T-cell (primary cell): ENCODE measurements around the gene HLA-DQB2. TPM values are rescaled to one million over a fixed set of nuclear protein-coding genes. Genes with fewer than 3 reads are reported as not detected.
"Not testable (repeated sequence)": the region's sequence is repeated elsewhere in the genome, so short reads cannot be mapped to it uniquely, and the experiment has no call there.

Source experiments
- ATAC-seq, 4 experiments: fragments of 200-7000 bp in 3 of 4; fragments of 150-1000 bp in 1 of 4; cut with Tn5 transposase; replicated peaks in 1 of 4; 1 replicate in 3 of 4; 2 replicates in 1 of 4; pipeline ENCODE4 v1.10.0; 2021; ENCODE audit warnings: moderate library complexity in 3 of 4, mild to moderate bottlenecking in 2 of 4, moderate number of reproducible peaks in 1 of 4
- CTCF ChIA-PET, 2 donors: fragments of 300-600 bp; sonication (Branson Sonifier 250); formaldehyde crosslinking; loops; one replicate each; lab custom pipeline; 2022; ENCODE audit warnings: antibody characterized with exemption in 2 of 2; lab: Charles Lee
- POLR2A ChIA-PET, 2 donors: fragments of 300-600 bp; sonication (Branson Sonifier 250); formaldehyde crosslinking; loops; one replicate each; lab custom pipeline; 2022; ENCODE audit warnings: antibody characterized with exemption in 2 of 2; lab: Charles Lee
- DNase-seq, 35 experiments: peaks; one replicate each; pipeline versions ENCODE4 v3.0.0 to v3.0.0-alpha.2; 2013 to 2023
- H3K27ac ChIP-seq: one replicate; pipeline ENCODE4 v1.5.1; 2013; ENCODE audit warnings: low read length
- H3K27me3 ChIP-seq, 2 experiments: replicated peaks in 1 of 2; 1 replicate in 1 of 2; 2 replicates in 1 of 2; pipeline versions ENCODE4 v1.6.1 to v1.7.0; 2013; ENCODE audit warnings: low read length in 1 of 2, mixed read lengths in 1 of 2; ENCODE audit not compliant: control insufficient read depth in 2 of 2, insufficient read depth in 2 of 2; ENCODE audit errors: extremely low read depth in 1 of 2
- H3K36me3 ChIP-seq, 2 donors: 1 replicate in 1 of 2; 2 replicates in 1 of 2; pipeline versions ENCODE4 v1.6.1 to v1.7.0; 2013; ENCODE audit warnings: low read length in 1 of 2; ENCODE audit not compliant: control insufficient read depth in 2 of 2, insufficient read depth in 1 of 2; ENCODE audit errors: extremely low read depth in 1 of 2
- H3K4me1 ChIP-seq, 2 experiments: 1 replicate in 1 of 2; 2 replicates in 1 of 2; pipeline versions ENCODE4 v1.6.1 to v1.7.0; 2013; ENCODE audit warnings: low read length in 2 of 2, mixed read lengths in 1 of 2; ENCODE audit not compliant: insufficient read depth in 2 of 2, control insufficient read depth in 1 of 2; ENCODE audit errors: extremely low read depth in 1 of 2
- H3K4me3 ChIP-seq, 2 donors: 1 replicate in 1 of 2; 2 replicates in 1 of 2; pipeline versions ENCODE4 v1.5.1 to v1.7.0; 2013; ENCODE audit warnings: mild to moderate bottlenecking in 2 of 2, low read length in 1 of 2, moderate library complexity in 1 of 2; ENCODE audit not compliant: control insufficient read depth in 1 of 2; ENCODE audit errors: extremely low read depth in 1 of 2
- H3K9me3 ChIP-seq: 2 replicates; pipeline ENCODE4 v1.7.0; 2013
- H3K27ac Mint-ChIP-seq, 2 donors: one replicate each; pipeline ENCODE4 v1.8.0; 2020 to 2021; ENCODE audit warnings: mild to moderate bottlenecking in 2 of 2, mixed read lengths in 2 of 2
- H3K27me3 Mint-ChIP-seq, 2 donors: one replicate each; pipeline ENCODE4 v1.8.0; 2021 to 2022; ENCODE audit warnings: mixed read lengths in 2 of 2
- H3K36me3 Mint-ChIP-seq: one replicate; pipeline ENCODE4 v1.8.0; 2021; ENCODE audit warnings: mixed read lengths
- H3K4me1 Mint-ChIP-seq, 3 donors: one replicate each; pipeline ENCODE4 v1.8.0; 2020 to 2022; ENCODE audit warnings: mixed read lengths in 3 of 3, mild to moderate bottlenecking in 1 of 3
- H3K4me3 Mint-ChIP-seq, 3 donors: one replicate each; pipeline ENCODE4 v1.8.0; 2020 to 2022; ENCODE audit warnings: mild to moderate bottlenecking in 3 of 3, mixed read lengths in 3 of 3, moderate library complexity in 3 of 3
- H3K9me3 Mint-ChIP-seq, 3 donors: one replicate each; pipeline ENCODE4 v1.8.0; 2020 to 2022; ENCODE audit warnings: mixed read lengths in 3 of 3
- WGBS: methylation state at CpG from one replicate; pipeline ENCODE4 v1.1.5; 2013; ENCODE audit warnings: missing lambda C conversion rate; ENCODE audit not compliant: insufficient coverage; 5-methylcytosine and 5-hydroxymethylcytosine counted together
- total RNA-seq, 35 experiments: library from RNA in 6 of 35; stranded (reverse) in 6 of 35; fragments of 120-200 nt in 1 of 35; gene quantifications; one replicate each; pipeline versions ENCODE4 v1.2.1 to v1.2.4 and lab custom pipeline; 2013 to 2026

Gene HLA-DQB2
- total RNA-seq, 5 donors from 2014 or later (not counting 1 experiment from before 2014, with no cell fraction given): 0.70 to 3.1 (median 1.3) TPM; not detected in 1

- WGBS: 36% methylated on average over 4 of the region's 5 CpGs
- H3K9me3 ChIP-seq: no peaks in the 10 kb centered on the region
- H3K27ac Mint-ChIP-seq: no peak overlapping the region
- no peaks in the 10 kb centered on the region for H3K4me1 Mint-ChIP-seq
- H3K27me3 Mint-ChIP-seq: peaks cover 41 to 43% of the 10 kb centered on the region in 2 donors
- DNase-seq (peak in 12 of 35 experiments; percentile 8 to 66 (median 18)), ATAC-seq (peak in 3 of 4 experiments; percentile 53 to 71 (median 67))
- no peak overlapping the region for H3K27ac ChIP-seq
- ChIA-PET POLR2A (no interaction called here), CTCF (interaction anchor here (0.7 to 2.0 kb wide), 19 partner anchors 8 to 708 kb away, joined by 3 to 18 read pairs (median 4); partner anchors contain the start of gene HLA-DQB1 (in 1 of the 2))
- H3K4me3 ChIP-seq: no peak overlapping the region
- no peaks in the 10 kb centered on the region for H3K27me3 ChIP-seq
- H3K9me3 Mint-ChIP-seq: peaks cover 0 to 14% (median 0%) of the 10 kb centered on the region in 3 donors
- H3K4me3 Mint-ChIP-seq: no peak overlapping the region
- H3K36me3 Mint-ChIP-seq: peaks cover 5% of the 10 kb centered on the region
- no peaks in the 10 kb centered on the region for H3K36me3 ChIP-seq
- H3K4me1 ChIP-seq: no peaks in the 10 kb centered on the region
These were observed 22.6 kb upstream of the HLA-DQB2 start for GRCh38 chr6:32785781-32786533.

- CTCF ChIA-PET, H3K4me3 ChIP-seq, H3K4me1 Mint-ChIP-seq, H3K36me3 Mint-ChIP-seq, ATAC-seq, POLR2A ChIA-PET, H3K4me1 ChIP-seq, H3K27me3 ChIP-seq, H3K4me3 Mint-ChIP-seq, H3K27ac ChIP-seq, H3K27ac Mint-ChIP-seq, H3K36me3 ChIP-seq, H3K9me3 ChIP-seq, DNase-seq: not testable (repeated sequence)
- Mint-ChIP-seq H3K27me3 (peaks cover 27 to 38% of the 10 kb centered on the region in 2 donors), H3K9me3 (peaks cover 0 to 14% (median 0%) of the 10 kb centered on the region in 3 donors)
These were observed 19.6 kb upstream of the HLA-DQB2 start for GRCh38 chr6:32782923-32783322.

- ATAC-seq (no peak), DNase-seq (no peak)
- no peak overlapping the region for H3K27ac ChIP-seq
- no peaks in the 10 kb centered on the region for H3K4me1 ChIP-seq
- Mint-ChIP-seq H3K27ac (no peak overlapping the region), H3K27me3 (peaks cover 12 to 18% of the 10 kb centered on the region in 2 donors), H3K4me3 (no peak overlapping the region), H3K9me3 (peaks cover 0 to 14% (median 0%) of the 10 kb centered on the region in 3 donors), H3K36me3 (peaks cover 5% of the 10 kb centered on the region), H3K4me1 (no peaks in the 10 kb centered on the region)
- peaks cover 0 to 7% of the 10 kb centered on the region in 2 experiments for H3K27me3 ChIP-seq
- H3K36me3 ChIP-seq: no peaks in the 10 kb centered on the region
- CTCF ChIA-PET: no interaction called here
- POLR2A ChIA-PET: no interaction called here
- H3K4me3 ChIP-seq: no peak overlapping the region
- H3K9me3 ChIP-seq: no peaks in the 10 kb centered on the region
These were observed 15.7 kb upstream of the HLA-DQB2 start for GRCh38 chr6:32779036-32779435.

- 67% methylated on average over 1 of the region's 1 CpG for WGBS
- no peak overlapping the region for H3K4me3 Mint-ChIP-seq
- peaks cover 0 to 5% (median 0%) of the 10 kb centered on the region in 3 donors for H3K4me1 Mint-ChIP-seq
- H3K27ac Mint-ChIP-seq: no peak overlapping the region
- ATAC-seq (no peak), DNase-seq (no peak)
- no peaks in the 10 kb centered on the region for H3K9me3 Mint-ChIP-seq
- Histone ChIP-seq H3K4me3 (no peak overlapping the region), H3K27me3 (peaks cover 0 to 11% of the 10 kb centered on the region in 2 experiments), H3K4me1 (no peaks in the 10 kb centered on the region), H3K9me3 (no peaks in the 10 kb centered on the region), H3K36me3 (no peaks in the 10 kb centered on the region), H3K27ac (no peak overlapping the region)
- peaks cover 23 to 28% of the 10 kb centered on the region in 2 donors for H3K27me3 Mint-ChIP-seq
- POLR2A ChIA-PET: no interaction called here
- no peaks in the 10 kb centered on the region for H3K36me3 Mint-ChIP-seq
- CTCF ChIA-PET: no interaction called here
These were observed 11.7 kb upstream of the HLA-DQB2 start for GRCh38 chr6:32775071-32775470.

- H3K36me3 ChIP-seq: no peaks in the 10 kb centered on the region
- no peaks in the 10 kb centered on the region for H3K9me3 ChIP-seq
- CTCF ChIA-PET: no interaction called here
- H3K27me3 ChIP-seq: peaks cover 0 to 14% of the 10 kb centered on the region in 2 experiments
- no peak overlapping the region for H3K4me3 ChIP-seq
- no peak overlapping the region for H3K27ac ChIP-seq
- no peak for DNase-seq
- no peaks in the 10 kb centered on the region for H3K9me3 Mint-ChIP-seq
- H3K4me1 Mint-ChIP-seq: peaks cover 0 to 5% (median 0%) of the 10 kb centered on the region in 3 donors
- no peaks in the 10 kb centered on the region for H3K4me1 ChIP-seq
- H3K27me3 Mint-ChIP-seq: peaks cover 29 to 34% of the 10 kb centered on the region in 2 donors
- no peak overlapping the region for H3K4me3 Mint-ChIP-seq
- POLR2A ChIA-PET: no interaction called here
- WGBS: no CpG with 5 or more reads among the region's 1 CpG
- no peak for ATAC-seq
- no peaks in the 10 kb centered on the region for H3K36me3 Mint-ChIP-seq
- H3K27ac Mint-ChIP-seq: no peak overlapping the region
These were observed 11.1 kb upstream of the HLA-DQB2 start for GRCh38 chr6:32774426-32774825.

- Histone ChIP-seq H3K9me3 (no peaks in the 10 kb centered on the region), H3K4me3 (no peak overlapping the region), H3K27ac (no peak overlapping the region), H3K27me3 (peaks cover 0 to 9% of the 10 kb centered on the region in 2 experiments), H3K36me3 (no peaks in the 10 kb centered on the region), H3K4me1 (no peaks in the 10 kb centered on the region)
- ATAC-seq (no peak), DNase-seq (no peak)
- H3K36me3 Mint-ChIP-seq: no peaks in the 10 kb centered on the region
- H3K4me3 Mint-ChIP-seq: no peak overlapping the region
- WGBS: no CpG with 5 or more reads among the region's 1 CpG
- H3K4me1 Mint-ChIP-seq: peaks cover 0 to 5% (median 0%) of the 10 kb centered on the region in 3 donors
- H3K9me3 Mint-ChIP-seq: no peaks in the 10 kb centered on the region
- peaks cover 41 to 45% of the 10 kb centered on the region in 2 donors for H3K27me3 Mint-ChIP-seq
- POLR2A ChIA-PET: no interaction called here
- CTCF ChIA-PET: no interaction called here
- H3K27ac Mint-ChIP-seq: no peak overlapping the region
These were observed 9.3 kb upstream of the HLA-DQB2 start for GRCh38 chr6:32772656-32773055.
